Stimulated activated naive B cell treated with anti-CD40 and anti-IgM and Interleukin-4, amounts not matched to agents 10 μg/mL and 1 μg/mL and 100 μg/mL, for 72 hours (primary cell): Measurements from ENCODE around the gene FAM216A.
"Not testable (repeated sequence)": the region's sequence is repeated elsewhere in the genome, so short reads cannot be mapped to it uniquely, and the experiment has no call there.

ENCODE experiments used
- ATAC-seq, 2 donors: fragments of 150-1000 bp; cut with Tn5 transposase; replicated peaks; 2 replicates each; pipeline ENCODE4 v1.10.0; 2021; ENCODE audit warnings: moderate library complexity in 1 of 2
- DNase-seq: peaks from one replicate; pipeline ENCODE4 v3.0.0; 2021
- H3K27ac Mint-ChIP-seq: one replicate; pipeline ENCODE4 v1.8.0; 2022; ENCODE audit warnings: mild to moderate bottlenecking, mixed read lengths
- H3K27me3 Mint-ChIP-seq, 2 donors: one replicate each; pipeline ENCODE4 v1.8.0; 2022; ENCODE audit warnings: mixed read lengths in 2 of 2
- H3K36me3 Mint-ChIP-seq, 2 donors: one replicate each; pipeline ENCODE4 v1.8.0; 2022; ENCODE audit warnings: mixed read lengths in 2 of 2, mild to moderate bottlenecking in 1 of 2
- H3K4me1 Mint-ChIP-seq, 2 donors: one replicate each; pipeline ENCODE4 v1.8.0; 2022; ENCODE audit warnings: mixed read lengths in 2 of 2, mild to moderate bottlenecking in 1 of 2
- H3K4me3 Mint-ChIP-seq, 2 donors: one replicate each; pipeline ENCODE4 v1.8.0; 2022; ENCODE audit warnings: mild to moderate bottlenecking in 2 of 2, mixed read lengths in 2 of 2, moderate library complexity in 1 of 2
- H3K9me3 Mint-ChIP-seq, 2 donors: one replicate each; pipeline ENCODE4 v1.8.0; 2022; ENCODE audit warnings: mixed read lengths in 2 of 2, mild to moderate bottlenecking in 1 of 2

Gene FAM216A

DNA sequence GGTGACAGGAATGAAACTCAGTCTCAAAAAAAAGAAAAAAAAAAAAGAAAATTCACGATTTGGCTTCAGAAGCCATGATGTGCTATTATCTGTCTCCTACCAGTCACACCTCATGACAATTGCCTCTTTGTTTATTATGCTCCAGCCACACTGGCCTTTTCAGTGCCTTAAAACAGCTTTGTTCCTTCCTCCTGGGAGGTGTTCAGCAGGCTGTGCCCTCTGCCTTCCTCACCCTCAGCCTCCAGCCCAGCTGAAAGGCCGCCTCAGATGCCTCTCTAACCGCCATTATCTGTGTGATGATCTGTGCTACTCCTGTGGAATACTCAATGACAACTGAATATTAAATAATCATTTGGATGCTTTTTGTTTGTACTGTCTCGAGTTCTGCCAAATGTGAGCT is 9.9 kb upstream of the FAM216A start:
- no peak for ATAC-seq
- Mint-ChIP-seq H3K27me3 (no peaks in the 10 kb centered on the region), H3K4me3 (no peak overlapping the region), H3K36me3 (peaks cover 28 to 47% of the 10 kb centered on the region in 2 donors), H3K27ac (peak overlapping the region; percentile 37), H3K9me3 (no peaks in the 10 kb centered on the region), H3K4me1 (peaks cover 18 to 31% of the 10 kb centered on the region in 2 donors)
- no peak for DNase-seq

DNA sequence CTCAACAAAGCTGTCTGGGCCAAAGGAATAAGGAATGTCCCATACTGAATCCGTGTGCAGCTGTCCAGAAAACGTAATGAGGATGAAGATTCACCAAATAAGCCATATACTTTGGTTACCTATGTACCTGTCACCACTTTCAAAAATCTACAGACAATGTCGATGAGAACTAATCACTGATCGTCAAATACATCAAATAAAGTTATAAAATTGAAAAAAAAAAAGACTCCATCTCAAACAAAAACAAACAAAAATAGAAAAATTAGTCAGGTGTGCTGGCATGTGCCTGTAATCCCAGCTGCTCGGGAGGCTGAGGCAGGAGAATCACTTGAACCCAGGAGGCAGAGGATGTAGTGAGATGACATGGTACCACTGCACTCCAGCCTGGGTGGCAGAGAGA is 7.5 kb upstream of the FAM216A start:
- not testable (repeated sequence) for DNase-seq, H3K27me3 Mint-ChIP-seq, H3K9me3 Mint-ChIP-seq, H3K27ac Mint-ChIP-seq, H3K4me3 Mint-ChIP-seq, ATAC-seq
- peaks cover 33 to 47% of the 10 kb centered on the region in 2 donors for H3K36me3 Mint-ChIP-seq
- H3K4me1 Mint-ChIP-seq: peaks cover 15 to 23% of the 10 kb centered on the region in 2 donors

DNA sequence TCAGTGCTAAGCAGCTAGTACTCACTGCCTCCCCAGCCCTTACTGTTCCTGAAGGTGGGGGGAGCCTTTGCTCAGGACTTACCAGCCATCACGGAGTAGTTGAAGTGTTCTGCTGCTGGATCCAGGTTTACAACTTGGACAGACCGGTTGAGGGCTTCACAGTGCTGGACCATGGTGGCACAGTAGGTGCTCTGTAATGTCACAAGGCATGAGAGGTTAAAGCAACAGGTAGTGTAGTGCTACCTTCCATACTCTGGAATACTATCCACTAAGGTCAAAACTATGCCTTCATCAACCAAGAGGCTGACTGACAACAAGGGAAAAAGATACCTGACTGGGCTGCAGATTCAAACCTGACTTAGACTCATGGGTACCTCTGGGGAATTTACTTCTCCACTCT is 3.6 kb upstream of the FAM216A start:
- Mint-ChIP-seq H3K27ac (no peak overlapping the region), H3K9me3 (no peaks in the 10 kb centered on the region), H3K27me3 (no peaks in the 10 kb centered on the region), H3K4me1 (peaks cover 20 to 24% of the 10 kb centered on the region in 2 donors), H3K36me3 (peaks cover 22 to 37% of the 10 kb centered on the region in 2 donors), H3K4me3 (no peak overlapping the region)
- ATAC-seq (no peak), DNase-seq (no peak)

DNA sequence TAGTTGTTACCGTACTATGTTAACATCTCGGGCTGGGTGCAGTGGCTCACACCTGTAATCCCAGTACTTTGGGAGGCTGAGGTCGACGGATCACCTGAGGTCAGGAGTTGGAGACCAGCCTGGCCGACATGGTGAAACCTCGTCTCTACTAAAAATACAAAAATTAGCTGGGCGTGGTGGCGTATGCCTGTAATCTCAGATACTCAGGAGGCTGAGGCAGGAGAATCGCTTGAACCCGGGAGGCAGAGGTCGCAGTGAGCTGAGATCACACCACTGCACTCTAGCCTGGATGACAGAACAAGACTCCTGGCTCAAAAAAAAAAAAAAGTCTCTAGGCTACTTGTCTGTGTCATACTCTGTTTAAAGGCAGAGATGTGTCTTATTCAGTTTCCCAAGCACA is 2.9 kb upstream of the FAM216A start:
- H3K9me3 Mint-ChIP-seq, ATAC-seq, DNase-seq, H3K4me3 Mint-ChIP-seq, H3K27me3 Mint-ChIP-seq, H3K27ac Mint-ChIP-seq: not testable (repeated sequence)
- Mint-ChIP-seq H3K36me3 (peaks cover 17 to 32% of the 10 kb centered on the region in 2 donors), H3K4me1 (peaks cover 20 to 29% of the 10 kb centered on the region in 2 donors)

DNA sequence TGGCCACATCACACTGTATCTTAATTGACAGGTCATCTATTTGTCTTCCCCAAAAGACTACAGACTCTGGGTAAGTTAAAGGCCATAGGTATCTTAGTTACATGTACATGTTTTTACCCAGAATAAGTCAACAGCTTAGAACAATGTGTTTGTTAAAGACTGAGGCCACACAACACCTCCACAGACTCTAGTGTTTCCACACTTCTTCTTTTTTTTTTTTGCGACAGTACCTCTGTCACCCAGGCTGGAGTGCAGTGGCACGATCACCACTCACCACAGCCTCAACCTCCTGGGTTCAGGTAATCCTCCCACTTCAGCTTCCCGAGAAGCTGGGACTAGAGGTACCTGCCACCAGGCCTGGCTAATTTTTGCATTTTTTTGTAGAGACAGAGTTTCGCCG is 1.9 kb upstream of the FAM216A start:
- ATAC-seq (no peak), DNase-seq (no peak)
- no peaks in the 10 kb centered on the region for H3K9me3 Mint-ChIP-seq
- H3K4me1 Mint-ChIP-seq: peaks cover 19 to 39% of the 10 kb centered on the region in 2 donors
- peak overlapping the region; percentile 93 to 97 for H3K4me3 Mint-ChIP-seq
- no peaks in the 10 kb centered on the region for H3K27me3 Mint-ChIP-seq
- H3K36me3 Mint-ChIP-seq: peaks cover 15 to 33% of the 10 kb centered on the region in 2 donors
- no peak overlapping the region for H3K27ac Mint-ChIP-seq

DNA sequence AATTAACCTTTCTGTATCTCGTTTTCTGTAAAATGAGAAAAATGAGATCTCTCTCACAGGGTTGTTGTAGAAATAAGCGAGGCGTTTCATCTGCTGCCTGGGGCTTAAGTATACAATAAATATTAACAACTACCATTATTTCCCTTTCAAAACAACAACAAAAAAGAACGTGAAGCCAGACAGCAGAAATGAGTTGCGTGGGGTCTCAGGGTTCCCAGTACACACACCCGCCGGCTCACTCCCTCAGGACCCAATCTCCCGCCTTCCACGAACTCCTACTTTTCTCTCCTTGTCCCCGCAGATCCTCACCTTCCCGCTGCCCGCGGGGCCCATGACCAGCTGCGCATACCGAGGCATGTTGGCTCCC is 815 bp upstream of the FAM216A start:
- DNase-seq: no peak
- H3K4me1 Mint-ChIP-seq: peaks cover 16 to 43% of the 10 kb centered on the region in 2 donors

DNA sequence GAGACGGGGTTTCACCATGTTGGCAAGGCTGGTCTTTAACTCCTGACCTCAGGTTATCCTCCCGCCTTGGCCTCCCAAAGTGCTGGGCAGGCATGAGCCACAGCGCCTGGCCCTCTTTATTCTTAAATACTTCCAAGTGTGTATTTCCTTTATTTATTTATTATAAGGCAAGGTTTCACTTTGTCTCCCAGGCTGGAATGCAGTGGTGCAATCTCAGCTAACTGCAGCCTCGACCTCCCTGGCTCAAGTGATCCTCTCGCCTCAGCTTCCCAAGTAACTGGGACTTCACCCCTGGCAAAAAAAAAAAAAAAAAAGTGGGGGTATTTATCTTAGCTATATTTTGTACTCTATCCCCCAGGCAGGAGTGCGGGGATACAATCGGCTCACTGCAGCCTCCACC is 6.8 kb downstream of the FAM216A start:
- H3K9me3 Mint-ChIP-seq: no peaks in the 10 kb centered on the region
- H3K4me3 Mint-ChIP-seq: no peak overlapping the region
- H3K27ac Mint-ChIP-seq: no peak overlapping the region
- peaks cover 0 to 15% of the 10 kb centered on the region in 2 donors for H3K4me1 Mint-ChIP-seq
- no peaks in the 10 kb centered on the region for H3K27me3 Mint-ChIP-seq
- H3K36me3 Mint-ChIP-seq: peaks cover 10 to 25% of the 10 kb centered on the region in 2 donors
- ATAC-seq: no peak
- no peak for DNase-seq

More for the DNA sequence above, 815 bp upstream of the FAM216A start:
- peak overlapping the region; percentile 93 to 97 for H3K4me3 Mint-ChIP-seq
- H3K36me3 Mint-ChIP-seq: peaks cover 15 to 28% of the 10 kb centered on the region in 2 donors
- ATAC-seq: no peak
- no peaks in the 10 kb centered on the region for H3K9me3 Mint-ChIP-seq
- peak overlapping the region; percentile 96 for H3K27ac Mint-ChIP-seq
- H3K27me3 Mint-ChIP-seq: no peaks in the 10 kb centered on the region

DNA sequence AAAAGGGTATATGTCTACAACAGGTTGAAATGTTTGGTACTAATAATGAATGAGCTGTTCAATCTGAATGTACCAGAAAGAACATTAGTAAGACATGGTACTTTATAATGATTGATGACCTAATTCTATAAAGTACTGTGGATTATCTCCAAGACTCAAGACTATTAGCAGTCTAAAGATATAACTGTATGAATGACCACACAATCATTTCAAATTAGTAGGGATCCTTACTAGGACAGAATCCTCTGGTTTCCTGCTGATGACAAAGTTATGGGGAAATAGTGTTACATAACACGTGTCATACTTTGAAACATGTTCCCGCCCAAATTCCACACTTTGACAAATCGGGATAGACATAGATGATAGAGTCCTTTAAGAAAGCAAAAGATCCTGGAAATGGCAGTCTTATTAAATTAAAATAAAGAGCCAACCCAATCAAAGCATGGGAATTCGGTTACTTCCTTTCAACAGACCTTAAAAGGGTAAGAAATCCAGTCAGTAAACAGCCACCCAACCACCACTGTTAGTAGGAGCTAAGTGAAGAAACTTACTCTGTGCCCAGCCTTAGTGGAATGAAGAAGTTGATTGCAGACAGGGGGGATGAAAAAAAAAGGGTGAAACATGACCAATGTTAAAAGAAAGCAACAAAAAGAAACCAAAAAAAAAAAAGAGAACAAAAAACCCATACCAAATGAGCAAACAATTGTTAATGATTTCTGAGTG is 30.5 kb downstream of the FAM216A start:
- Mint-ChIP-seq H3K4me3 (peak overlapping the region in 1 of 2 donors; percentile 61), H3K9me3 (peaks cover 2 to 6% of the 10 kb centered on the region in 2 donors), H3K27me3 (no peaks in the 10 kb centered on the region), H3K27ac (peak overlapping the region; percentile 10), H3K36me3 (peaks cover 14 to 22% of the 10 kb centered on the region in 2 donors), H3K4me1 (peaks cover 14 to 31% of the 10 kb centered on the region in 2 donors)
- DNase-seq: no peak
- no peak for ATAC-seq

DNA sequence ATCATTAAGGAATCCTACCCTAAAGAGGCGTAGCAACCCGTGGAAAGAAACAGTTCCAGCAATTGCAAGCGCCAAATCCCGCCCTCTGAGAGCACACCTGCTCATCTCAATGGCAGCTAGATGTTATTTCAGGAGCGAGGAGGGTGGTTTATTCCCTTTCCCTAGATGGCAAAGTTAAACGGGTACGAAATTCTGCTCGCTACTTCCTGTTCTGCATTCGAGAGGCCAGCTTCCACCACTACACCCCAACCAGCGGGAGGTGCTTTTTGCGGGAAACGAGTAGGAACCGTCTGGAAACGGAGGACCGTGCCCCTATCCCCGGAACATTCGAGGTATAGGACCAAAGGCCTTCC is 32.7 kb downstream of the FAM216A start:
- peaks cover 2 to 6% of the 10 kb centered on the region in 2 donors for H3K9me3 Mint-ChIP-seq
- no peak for DNase-seq
- ATAC-seq: peak; percentile 8 to 30
- H3K4me1 Mint-ChIP-seq: peaks cover 14 to 31% of the 10 kb centered on the region in 2 donors
- peak overlapping the region; percentile 92 to 94 for H3K4me3 Mint-ChIP-seq
- no peaks in the 10 kb centered on the region for H3K27me3 Mint-ChIP-seq
- H3K36me3 Mint-ChIP-seq: peaks cover 10 to 17% of the 10 kb centered on the region in 2 donors
- peak overlapping the region; percentile 97 for H3K27ac Mint-ChIP-seq

DNA sequence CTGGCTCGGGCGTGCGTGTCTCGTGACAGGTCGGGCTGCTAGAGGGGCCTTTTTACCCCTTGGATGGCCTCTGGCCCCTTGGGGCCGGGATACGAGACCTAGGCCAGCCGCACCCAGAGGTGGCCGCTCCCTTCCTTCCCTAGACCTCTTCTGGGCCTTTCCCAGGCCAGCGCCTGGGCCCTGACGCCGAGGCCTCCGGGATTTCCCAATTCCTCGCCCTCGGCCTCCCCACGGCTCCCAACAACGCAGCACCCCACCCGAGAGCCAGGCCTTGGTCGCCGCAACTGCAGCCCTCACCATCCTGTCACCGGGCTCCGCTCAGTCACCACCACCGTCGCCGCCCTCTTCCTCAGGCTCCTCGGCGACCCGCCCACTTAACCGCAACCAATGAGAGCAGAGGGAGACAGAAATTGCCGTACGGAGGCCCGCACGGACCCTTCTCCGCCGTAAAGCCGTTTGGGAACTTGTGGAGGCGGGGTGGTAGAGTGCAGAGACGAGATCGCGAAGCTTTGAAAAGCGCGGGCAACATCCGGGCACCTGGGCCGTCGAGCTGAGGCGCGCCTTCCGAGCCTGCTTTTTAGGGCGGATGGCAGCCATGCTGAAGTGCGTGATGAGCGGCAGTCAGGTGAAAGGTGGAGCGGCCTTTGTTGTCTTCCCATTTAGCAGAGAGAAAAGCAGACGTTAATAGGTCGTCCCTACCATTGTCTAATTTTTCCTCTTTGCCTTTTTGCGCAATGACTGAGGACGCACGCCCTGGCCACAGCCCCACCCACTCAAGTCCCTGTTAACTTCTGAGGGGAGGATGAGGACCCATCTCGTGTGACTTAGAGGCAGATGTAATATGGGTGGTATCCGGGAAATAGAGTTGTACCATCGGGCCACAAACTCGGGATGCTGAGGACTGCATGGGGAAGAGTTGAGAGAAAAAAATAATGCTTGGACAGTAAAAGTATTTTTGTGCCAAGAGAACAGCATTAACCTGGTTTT is 33.4 kb downstream of the FAM216A start, which contains the start of the genes RAD9B and VPS29:
Gene RAD9B (plus strand): TSS at position 580 of the 987 bp plus-strand sequence. CDS start 7 bp downstream, at position 587.
Gene VPS29 (minus strand): TSS at position 360 of the 987 bp plus-strand sequence. CDS start 60 bp downstream, at position 300.
- peak within 1 kb of the TSS; percentile 92 to 94 for H3K4me3 Mint-ChIP-seq
- peaks cover 2 to 6% of the 10 kb centered on the region in 2 donors for H3K9me3 Mint-ChIP-seq
- peaks cover 14 to 31% of the 10 kb centered on the region in 2 donors for H3K4me1 Mint-ChIP-seq
- DNase-seq (peak; percentile 99), ATAC-seq (peak; percentile 98)
- H3K27ac Mint-ChIP-seq: peak within 1 kb of the TSS; percentile 97
- peaks cover 10 to 17% of the 10 kb centered on the region in 2 donors for H3K36me3 Mint-ChIP-seq
- H3K27me3 Mint-ChIP-seq: no peaks in the 10 kb centered on the region

DNA sequence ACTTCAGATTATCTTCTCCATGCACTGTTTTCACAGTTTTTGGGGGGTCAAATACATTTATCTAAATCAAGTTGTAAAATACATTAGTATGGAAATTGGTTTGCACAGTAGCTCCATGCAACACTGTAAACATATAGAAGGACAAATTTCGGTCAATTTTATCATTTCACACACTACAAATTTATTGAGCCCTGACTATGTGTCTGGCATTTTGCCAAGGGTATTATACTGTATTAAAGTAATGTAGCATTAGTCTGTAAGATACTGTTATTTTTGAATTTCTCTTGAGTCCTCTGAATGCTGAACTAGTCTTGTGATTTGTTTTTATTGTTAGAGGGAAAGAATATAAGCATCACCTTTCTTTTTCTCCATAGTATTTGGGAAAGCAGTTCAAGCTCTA is 34.8 kb downstream of the FAM216A start:
- no peak for DNase-seq
- Mint-ChIP-seq H3K27ac (no peak overlapping the region), H3K4me3 (no peak overlapping the region), H3K27me3 (no peaks in the 10 kb centered on the region), H3K9me3 (peaks cover 2 to 6% of the 10 kb centered on the region in 2 donors), H3K4me1 (peaks cover 14 to 31% of the 10 kb centered on the region in 2 donors), H3K36me3 (peaks cover 10 to 14% of the 10 kb centered on the region in 2 donors)
- ATAC-seq: no peak

DNA sequence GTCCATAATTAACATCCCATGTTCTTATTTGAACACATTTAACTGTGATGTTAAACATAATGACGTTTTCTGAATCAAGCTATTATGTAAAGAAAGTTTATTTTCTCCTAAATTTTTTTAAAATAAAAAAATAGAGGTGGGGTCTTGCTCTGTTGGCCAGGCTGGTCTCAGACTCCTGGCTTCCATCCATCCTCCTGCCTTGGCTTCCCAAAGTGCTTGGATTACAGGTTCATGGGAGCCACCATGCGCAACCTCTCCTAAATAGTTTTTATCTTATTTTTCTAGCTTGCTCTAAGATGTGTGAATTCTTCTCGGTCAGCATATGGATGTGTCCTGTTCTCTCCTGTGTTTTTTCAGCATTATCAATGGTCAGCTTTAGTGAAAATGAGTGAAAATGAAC is 36.7 kb downstream of the FAM216A start:
- peaks cover 5 to 9% of the 10 kb centered on the region in 2 donors for H3K36me3 Mint-ChIP-seq
- H3K4me1 Mint-ChIP-seq: peaks cover 8 to 18% of the 10 kb centered on the region in 2 donors
- no peaks in the 10 kb centered on the region for H3K27me3 Mint-ChIP-seq
- H3K9me3 Mint-ChIP-seq: peaks cover 2 to 6% of the 10 kb centered on the region in 2 donors
- no peak for ATAC-seq
- no peak overlapping the region for H3K27ac Mint-ChIP-seq
- H3K4me3 Mint-ChIP-seq: no peak overlapping the region
- DNase-seq: no peak

DNA sequence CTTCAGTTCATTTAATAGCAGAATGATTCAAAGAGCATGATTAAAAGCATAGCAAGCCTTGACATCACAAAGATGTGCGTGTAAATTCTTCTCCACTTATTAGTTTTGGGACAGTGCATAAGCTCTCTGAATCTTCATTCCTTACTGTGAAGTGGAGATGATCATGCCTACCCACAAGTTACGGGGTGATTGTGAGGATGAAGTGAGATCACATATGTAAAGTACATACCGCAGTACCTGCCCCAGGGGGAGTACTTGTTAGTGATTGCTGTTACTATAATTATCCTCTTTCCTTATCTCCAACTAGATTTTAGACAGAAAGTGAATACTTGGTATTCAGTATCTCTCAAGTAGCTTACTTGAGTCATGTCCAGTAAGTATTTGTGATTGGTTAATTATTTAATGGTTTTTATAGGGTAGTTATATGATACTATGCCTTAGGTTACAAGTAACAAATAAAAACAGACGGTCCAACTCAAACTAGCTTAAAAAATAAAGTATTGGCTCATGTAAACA is 39.5 kb downstream of the FAM216A start:
- Mint-ChIP-seq H3K4me3 (no peak overlapping the region), H3K36me3 (no peaks in the 10 kb centered on the region), H3K27me3 (no peaks in the 10 kb centered on the region), H3K4me1 (no peaks in the 10 kb centered on the region), H3K27ac (no peak overlapping the region), H3K9me3 (no peaks in the 10 kb centered on the region)
- ATAC-seq (no peak), DNase-seq (no peak)

DNA sequence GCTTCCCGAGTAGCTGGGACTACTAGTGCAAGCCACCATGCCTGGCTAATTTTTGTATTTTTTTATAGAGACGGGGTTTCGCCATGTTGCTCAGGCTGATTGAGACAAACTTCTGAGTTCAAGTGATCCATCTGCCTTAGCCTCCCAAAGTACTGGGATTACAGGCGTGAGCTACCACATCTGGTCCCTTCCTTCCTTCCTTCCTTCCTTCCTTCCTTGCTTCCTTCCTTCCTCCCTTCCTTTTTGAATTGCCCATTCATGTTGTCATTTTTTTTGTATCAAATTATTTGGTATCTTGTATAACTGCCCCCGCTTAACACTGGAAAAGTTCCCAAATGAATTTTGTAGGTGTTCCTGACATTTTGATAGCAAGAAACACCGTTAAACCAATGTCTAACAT is 45.2 kb downstream of the FAM216A start:
- Mint-ChIP-seq H3K27ac (no peak overlapping the region), H3K36me3 (no peaks in the 10 kb centered on the region), H3K4me3 (no peak overlapping the region), H3K4me1 (no peaks in the 10 kb centered on the region), H3K27me3 (no peaks in the 10 kb centered on the region), H3K9me3 (no peaks in the 10 kb centered on the region)
- ATAC-seq: no peak
- no peak for DNase-seq
